Neural crest cell (in vitro differentiated cells): ENCODE data around the gene CACNB4. TPM values are rescaled to one million over a fixed set of nuclear protein-coding genes. Genes with fewer than 3 reads are reported as not detected.

Experiments used
- DNase-seq: peaks from one replicate; pipeline ENCODE4 v3.0.0; 2021; ENCODE audit warnings: low read depth, mixed read lengths, low spot score
- H3K27ac Mint-ChIP-seq: one replicate; pipeline ENCODE4 v1.8.0; 2021; ENCODE audit warnings: mild to moderate bottlenecking, mixed read lengths; ENCODE audit not compliant: unreplicated experiment
- H3K27me3 Mint-ChIP-seq: 2 replicates; pipeline ENCODE4 v1.8.0; 2021; ENCODE audit warnings: low read depth, mild to moderate bottlenecking, mixed read lengths
- H3K36me3 Mint-ChIP-seq: 2 replicates; pipeline ENCODE4 v1.8.0; 2021; ENCODE audit warnings: low read depth, mild to moderate bottlenecking, mixed read lengths
- H3K4me1 Mint-ChIP-seq: 2 replicates; pipeline ENCODE4 v1.8.0; 2021; ENCODE audit warnings: mixed read lengths
- H3K4me3 Mint-ChIP-seq: one replicate; pipeline ENCODE4 v1.8.0; 2021; ENCODE audit warnings: mild to moderate bottlenecking, mixed read lengths
- H3K9me3 Mint-ChIP-seq: 2 replicates; pipeline ENCODE4 v1.8.0; 2021; ENCODE audit warnings: mixed read lengths
- total RNA-seq: library from RNA; stranded (reverse); gene quantifications from 2 replicates; pipeline ENCODE4 v1.2.1, GENCODE V29; 2021
- TF ChIP-seq, protein P1 (sequence below): fragments of 200-600 bp; sonication (generic); conservative IDR thresholded peaks from 2 replicates; pipeline ENCODE4 v1.5.0; 2021; ENCODE audit warnings: antibody characterized with exemption, mild to moderate bottlenecking

Gene CACNB4
- total RNA-seq, 1 donor from 2014 or later: 6.9 TPM

DNA sequence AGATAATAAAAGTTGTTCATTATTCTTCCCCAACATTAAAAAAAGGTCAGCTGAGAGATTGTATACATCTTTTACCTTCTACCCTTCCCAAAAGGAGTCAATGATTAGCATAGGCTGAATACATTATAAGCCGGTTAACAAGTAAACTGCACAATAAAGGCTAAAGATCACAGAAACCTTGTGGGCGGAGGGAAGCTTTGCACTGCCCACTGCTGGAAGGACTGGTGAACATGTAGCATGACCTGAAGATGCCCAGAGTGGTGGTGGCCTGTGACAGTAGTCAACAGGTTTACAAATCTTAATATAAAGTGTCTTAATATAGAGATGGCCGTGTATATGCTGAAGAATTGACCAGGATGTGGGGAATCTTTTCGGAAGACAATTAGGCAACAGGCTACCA, 306.3 kb downstream of the CACNB4 start:
- H3K36me3 Mint-ChIP-seq: peaks cover 16% of the 10 kb centered on the region
- no peak overlapping the region for H3K27ac Mint-ChIP-seq
- H3K4me3 Mint-ChIP-seq: no peak overlapping the region
- H3K27me3 Mint-ChIP-seq: no peaks in the 10 kb centered on the region
- TF ChIP-seq, protein P1, sequence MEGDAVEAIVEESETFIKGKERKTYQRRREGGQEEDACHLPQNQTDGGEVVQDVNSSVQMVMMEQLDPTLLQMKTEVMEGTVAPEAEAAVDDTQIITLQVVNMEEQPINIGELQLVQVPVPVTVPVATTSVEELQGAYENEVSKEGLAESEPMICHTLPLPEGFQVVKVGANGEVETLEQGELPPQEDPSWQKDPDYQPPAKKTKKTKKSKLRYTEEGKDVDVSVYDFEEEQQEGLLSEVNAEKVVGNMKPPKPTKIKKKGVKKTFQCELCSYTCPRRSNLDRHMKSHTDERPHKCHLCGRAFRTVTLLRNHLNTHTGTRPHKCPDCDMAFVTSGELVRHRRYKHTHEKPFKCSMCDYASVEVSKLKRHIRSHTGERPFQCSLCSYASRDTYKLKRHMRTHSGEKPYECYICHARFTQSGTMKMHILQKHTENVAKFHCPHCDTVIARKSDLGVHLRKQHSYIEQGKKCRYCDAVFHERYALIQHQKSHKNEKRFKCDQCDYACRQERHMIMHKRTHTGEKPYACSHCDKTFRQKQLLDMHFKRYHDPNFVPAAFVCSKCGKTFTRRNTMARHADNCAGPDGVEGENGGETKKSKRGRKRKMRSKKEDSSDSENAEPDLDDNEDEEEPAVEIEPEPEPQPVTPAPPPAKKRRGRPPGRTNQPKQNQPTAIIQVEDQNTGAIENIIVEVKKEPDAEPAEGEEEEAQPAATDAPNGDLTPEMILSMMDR: no peak
- no peaks in the 10 kb centered on the region for H3K9me3 Mint-ChIP-seq
- DNase-seq: no peak
- H3K4me1 Mint-ChIP-seq: peaks cover 6% of the 10 kb centered on the region

DNA sequence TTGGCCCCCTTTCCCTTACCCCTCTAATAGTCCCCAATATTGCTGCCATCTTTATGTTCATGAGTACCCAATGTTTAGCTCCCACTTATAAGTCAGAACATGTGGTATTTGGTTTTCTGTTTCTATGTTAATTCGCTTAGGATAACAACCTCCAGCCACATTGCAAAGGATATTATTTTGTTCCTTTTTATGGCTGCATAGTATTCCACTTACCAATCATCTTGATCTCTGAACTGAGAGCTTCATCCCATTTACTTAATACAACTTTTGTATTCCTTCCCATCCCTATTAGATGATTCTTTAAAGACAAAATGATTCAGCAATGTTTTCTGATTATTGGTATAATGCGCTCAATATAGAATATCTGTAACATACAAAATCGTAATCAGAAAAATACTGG, 307.3 kb downstream of the CACNB4 start:
- no peak overlapping the region for H3K27ac Mint-ChIP-seq
- no peaks in the 10 kb centered on the region for H3K27me3 Mint-ChIP-seq
- peaks cover 2% of the 10 kb centered on the region for H3K4me1 Mint-ChIP-seq
- H3K4me3 Mint-ChIP-seq: no peak overlapping the region
- no peaks in the 10 kb centered on the region for H3K9me3 Mint-ChIP-seq
- no peak for DNase-seq
- peaks cover 12% of the 10 kb centered on the region for H3K36me3 Mint-ChIP-seq
- TF ChIP-seq, protein P1: no peak

DNA sequence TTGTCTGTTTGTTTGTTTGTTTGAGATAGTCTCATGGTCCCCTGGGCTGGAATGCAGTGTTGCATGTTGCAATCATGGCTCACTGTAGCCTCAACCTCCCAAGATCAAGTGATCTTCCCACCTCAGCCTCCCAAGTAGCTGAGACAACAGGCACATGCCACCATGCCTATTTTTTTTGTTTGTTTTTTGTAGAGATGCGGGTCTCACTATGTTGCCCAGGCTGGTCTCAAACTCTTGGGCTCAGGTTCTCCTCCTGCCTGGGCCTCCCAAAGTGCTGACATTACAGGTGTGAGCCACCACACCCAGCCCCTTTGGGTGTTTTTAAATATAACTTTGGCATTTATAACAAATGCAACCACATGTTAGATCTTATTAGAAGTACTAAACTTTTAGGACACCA, 308.2 kb downstream of the CACNB4 start:
- Mint-ChIP-seq H3K27me3 (no peaks in the 10 kb centered on the region), H3K27ac (no peak overlapping the region), H3K4me1 (peaks cover 8% of the 10 kb centered on the region), H3K4me3 (no peak overlapping the region), H3K36me3 (peaks cover 12% of the 10 kb centered on the region), H3K9me3 (no peaks in the 10 kb centered on the region)
- TF ChIP-seq, protein P1: no peak
- no peak for DNase-seq

DNA sequence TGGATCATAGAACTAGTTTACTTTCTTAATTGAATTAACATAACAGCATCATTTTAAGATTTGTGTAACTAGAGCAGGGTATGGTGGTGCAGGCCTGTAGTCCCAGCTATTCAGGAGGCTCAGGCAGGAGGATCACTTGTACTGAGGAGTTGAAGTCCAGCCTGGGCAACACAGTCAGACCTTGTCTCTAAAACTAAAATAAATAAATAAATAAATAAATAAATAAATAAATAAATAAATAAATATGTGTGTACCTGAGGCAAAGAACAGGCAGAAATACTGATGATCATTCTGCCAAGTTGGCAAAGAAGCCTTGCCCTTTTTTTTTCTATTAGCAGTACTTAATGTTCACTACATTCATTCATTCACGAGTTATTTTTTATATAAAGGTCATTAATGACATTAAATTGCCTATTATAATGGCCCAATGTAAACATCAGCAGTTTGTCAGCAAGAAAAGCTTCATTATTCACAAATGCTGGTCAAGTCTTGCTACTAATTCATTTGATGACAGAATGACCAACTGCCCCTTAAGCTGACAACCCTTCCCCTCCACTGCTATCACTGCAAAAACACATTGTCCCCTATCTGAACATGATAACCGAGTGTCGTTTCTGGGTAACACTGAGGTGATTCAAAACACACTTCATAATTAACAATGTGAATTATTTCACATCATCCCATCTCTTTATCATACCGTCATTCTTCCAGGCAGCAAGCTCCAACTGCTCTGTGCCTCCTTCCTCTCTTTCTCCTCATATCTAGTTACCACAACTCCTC, 309.6 kb downstream of the CACNB4 start:
- H3K27me3 Mint-ChIP-seq: no peaks in the 10 kb centered on the region
- peaks cover 14% of the 10 kb centered on the region for H3K4me1 Mint-ChIP-seq
- H3K27ac Mint-ChIP-seq: no peak overlapping the region
- peaks cover 20% of the 10 kb centered on the region for H3K36me3 Mint-ChIP-seq
- H3K9me3 Mint-ChIP-seq: no peaks in the 10 kb centered on the region
- no peak overlapping the region for H3K4me3 Mint-ChIP-seq
- DNase-seq: no peak
- TF ChIP-seq, protein P1: no peak

DNA sequence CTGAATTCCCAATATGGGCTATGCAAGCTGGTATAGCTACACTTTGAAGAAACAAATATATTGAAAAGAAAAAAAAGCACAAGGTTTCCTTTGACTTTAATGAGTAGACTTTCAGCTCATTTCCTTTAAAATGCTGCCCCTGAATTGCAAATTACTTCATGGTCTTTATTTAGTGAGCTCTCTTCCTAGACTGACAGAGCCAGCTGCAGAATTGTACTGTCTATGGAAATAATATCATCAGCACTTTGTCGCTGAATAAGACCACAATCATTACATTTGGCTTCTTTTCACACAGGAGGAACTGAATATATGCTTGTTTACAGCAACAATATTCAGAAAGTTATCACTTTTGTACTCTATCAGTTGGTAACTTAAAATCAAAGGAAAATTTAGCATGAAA, 312.4 kb downstream of the CACNB4 start:
- TF ChIP-seq, protein P1: no peak
- Mint-ChIP-seq H3K36me3 (peaks cover 23% of the 10 kb centered on the region), H3K27me3 (no peaks in the 10 kb centered on the region), H3K4me3 (no peak overlapping the region), H3K27ac (no peak overlapping the region), H3K9me3 (no peaks in the 10 kb centered on the region), H3K4me1 (peaks cover 14% of the 10 kb centered on the region)
- no peak for DNase-seq
